Measurements from ENCODE around the gene PHEX.

The PHEX gene

DNA sequence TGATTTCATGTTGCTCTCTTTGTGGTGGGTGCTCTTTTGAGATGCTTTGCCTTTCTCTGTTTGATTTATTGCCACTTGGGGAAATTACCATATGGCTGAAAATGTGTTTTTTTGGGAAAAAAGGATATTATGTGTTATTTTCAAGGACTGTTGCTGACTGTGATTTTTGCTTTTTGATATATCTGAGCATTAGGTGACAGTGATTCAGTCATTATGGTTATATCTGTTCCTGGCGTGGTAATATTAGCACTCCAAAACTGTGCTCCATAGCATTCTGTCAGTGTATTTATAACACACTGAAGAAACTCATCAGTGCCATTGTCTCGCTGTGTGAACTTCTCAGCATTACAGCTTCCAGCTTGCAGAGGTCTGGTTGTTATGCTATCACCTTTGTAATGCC, 73.8 kb downstream of the PHEX start:
- DNase-seq (ENCODE audit: low read depth), result no peak

DNA sequence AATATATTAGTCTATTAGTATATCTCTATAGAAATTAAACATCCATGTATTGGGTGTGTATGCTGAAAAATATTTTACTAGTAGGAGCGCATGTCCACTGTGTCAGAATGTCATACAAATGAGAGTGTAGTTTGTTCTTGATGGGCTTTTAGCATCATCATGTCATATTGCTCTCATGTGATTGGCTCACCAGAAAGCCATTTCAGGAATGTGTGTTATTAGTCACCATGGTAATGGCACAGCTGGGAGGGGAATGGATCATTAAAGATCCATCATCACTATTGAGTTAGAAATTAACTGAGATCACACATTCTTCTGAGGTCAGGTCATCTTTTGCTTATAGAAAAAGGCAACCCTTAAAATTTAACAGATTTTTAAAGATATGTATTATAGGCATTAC, 77.3 kb downstream of the PHEX start:
- peak; percentile 46 for DNase-seq (ENCODE audit: low read depth)

DNA sequence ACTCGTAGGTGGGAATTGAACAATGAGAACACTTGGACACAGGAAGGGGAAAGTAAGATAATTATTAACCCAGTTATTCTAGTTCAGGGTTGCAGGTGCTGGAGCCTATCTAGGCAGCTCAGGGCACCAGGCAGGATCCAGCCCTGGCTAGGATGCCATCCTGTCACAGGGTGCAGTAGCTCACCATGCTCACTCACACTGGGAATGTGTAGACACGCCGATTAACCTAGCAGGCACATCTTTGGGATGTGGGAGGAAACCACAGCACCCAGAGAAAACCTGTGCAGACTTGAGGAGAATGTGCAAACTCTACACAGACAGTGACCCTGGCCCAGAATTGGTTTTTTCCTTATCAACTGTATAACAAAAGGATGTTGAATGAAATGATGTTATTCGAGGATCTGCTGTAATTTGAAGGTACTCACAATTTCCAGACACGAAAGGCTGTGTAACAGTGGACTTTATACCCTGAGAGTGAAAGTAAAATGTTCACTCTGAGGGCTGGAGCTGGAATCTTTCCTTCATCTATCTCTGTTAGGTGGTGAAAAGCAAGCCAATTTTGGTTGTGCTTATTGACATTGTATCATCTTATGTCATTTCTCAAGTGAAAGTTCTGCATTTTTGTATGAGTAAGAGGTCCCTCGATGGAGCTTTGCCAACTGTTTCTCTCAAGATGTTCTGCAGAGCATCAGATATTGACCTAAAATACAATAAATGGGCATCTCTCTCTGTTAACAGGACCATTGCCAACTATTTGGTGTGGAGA, 78.8 kb downstream of the PHEX start:
- no peak for DNase-seq (ENCODE audit: low read depth)

DNA sequence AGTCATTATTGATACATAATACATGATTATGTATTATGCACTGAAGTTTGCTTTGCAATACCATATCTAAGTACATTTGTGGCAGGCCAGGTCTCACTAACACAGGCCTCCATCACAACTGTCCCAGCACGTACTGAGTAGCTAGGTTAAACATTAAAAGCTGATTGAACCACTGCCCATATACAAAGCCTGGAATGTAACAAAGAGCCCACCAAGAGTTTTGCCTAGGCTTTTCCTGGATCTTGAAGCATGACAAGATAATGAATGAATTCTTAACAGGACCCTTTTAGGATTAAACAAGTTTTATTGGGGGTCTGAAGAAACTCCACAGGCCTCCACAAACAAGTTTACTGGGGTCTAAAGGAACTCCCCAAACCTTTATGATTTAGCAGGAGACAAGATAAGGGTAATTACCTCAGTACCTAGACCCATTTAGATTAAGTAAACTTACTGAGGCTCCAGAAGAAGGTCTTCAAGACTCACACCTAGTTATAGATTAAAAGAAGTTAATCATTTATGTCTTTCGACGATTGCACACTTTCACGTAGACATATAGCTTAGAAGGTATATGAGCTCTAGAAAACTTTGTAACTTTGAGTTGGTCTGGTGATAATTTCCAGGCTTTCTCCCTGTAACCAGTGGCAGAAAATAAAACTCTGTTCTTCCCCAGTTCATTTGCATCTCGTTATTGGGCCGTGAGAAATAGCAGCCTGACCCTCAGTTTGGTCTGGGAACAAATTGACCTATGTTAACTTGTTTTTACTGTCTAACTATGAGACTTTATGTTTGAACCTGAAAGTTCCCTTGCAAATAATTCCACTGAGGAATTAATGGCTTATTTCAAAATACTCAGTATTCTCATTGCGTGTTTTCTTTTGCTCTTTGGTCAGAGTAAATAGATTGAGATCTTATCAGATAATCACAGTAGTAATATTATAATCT, 84.8 kb downstream of the PHEX start:
- DNase-seq (ENCODE audit: low read depth), result no peak

- DNase-seq (ENCODE audit: low read depth), result no peak
Observed at GRCh38 chrX:22117633-22118032, 85.5 kb downstream of the PHEX start.

DNA sequence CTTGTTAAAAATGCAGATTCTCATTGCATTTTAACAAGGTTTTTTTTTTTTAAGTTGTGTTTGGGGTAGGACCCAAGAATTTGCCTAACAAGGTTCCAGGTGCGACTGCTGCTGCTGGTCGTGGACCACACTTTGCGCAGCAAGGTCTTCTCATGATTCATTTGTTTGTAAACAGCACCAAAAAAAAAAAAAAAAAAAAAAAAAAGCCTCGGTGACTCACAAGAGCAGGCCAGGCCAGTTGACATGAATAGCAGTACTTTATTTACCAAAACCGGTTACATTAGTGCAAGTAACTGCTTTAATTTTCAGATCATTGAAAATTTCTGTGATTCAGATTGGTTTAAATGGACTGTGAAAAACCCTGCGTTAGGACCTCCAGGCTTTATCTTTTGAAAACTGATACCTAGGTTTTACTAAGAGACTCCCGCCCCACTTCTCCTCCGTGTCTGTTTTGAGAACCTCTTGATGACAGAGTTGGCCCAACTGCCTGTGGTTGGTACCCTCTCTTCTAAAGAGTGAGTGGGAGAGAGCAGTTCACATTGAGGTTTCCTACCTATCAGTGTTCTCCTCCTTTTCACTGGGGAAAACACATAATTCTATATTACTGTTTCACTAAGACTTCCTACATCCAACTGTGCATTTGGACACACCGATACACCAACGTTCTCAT, 86.2 kb downstream of the PHEX start:
- no peak for DNase-seq (ENCODE audit: low read depth)

GRCh38 chrX:22121161-22121560, 89.0 kb downstream of the PHEX start:
- no peak for DNase-seq (ENCODE audit: low read depth)

GRCh38 chrX:22122510-22122909, 90.4 kb downstream of the PHEX start:
- DNase-seq (ENCODE audit: low read depth), result no peak

- no peak for DNase-seq (ENCODE audit: low read depth)
Observed at GRCh38 chrX:22124098-22124497, 92.0 kb downstream of the PHEX start.

DNA sequence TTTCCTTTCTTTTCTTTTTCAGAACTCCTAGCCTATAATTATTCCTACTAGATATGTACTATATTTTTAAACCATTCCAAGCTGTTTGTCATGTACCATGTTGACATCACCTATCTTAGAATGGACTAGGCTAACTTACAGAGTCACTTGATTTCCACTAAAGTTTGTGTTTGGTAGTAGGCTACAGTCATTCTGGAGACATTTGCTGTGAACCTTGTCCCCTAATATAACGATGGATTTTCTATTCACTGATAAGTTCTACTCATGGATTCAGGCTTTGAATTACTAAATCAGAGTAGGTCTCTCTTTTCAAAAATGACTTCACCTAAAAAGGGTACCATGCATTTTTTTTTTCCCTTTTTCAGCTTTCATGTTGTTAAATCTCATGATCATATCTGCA, 93.4 kb downstream of the PHEX start:
- DNase-seq (ENCODE audit: low read depth), result no peak

DNA sequence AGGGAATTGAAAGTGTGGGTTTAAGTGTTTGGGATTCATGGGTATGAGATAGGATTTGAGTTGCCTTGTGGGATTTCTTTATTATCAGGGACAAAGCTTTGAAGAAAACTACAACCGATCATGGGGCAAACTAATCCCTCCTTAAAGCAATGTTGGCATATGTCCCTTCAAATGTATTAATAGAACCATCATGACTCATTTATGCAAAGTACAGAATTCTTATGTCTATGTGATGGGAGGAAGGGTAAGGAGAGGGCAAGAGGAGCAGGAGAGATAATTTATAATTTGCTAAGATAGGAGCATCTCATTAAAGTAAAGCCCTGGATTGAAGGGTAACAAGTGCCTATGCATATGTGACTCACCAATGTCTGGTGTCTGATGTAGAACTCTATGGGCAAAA, 94.2 kb downstream of the PHEX start:
- no peak for DNase-seq (ENCODE audit: low read depth)

DNA sequence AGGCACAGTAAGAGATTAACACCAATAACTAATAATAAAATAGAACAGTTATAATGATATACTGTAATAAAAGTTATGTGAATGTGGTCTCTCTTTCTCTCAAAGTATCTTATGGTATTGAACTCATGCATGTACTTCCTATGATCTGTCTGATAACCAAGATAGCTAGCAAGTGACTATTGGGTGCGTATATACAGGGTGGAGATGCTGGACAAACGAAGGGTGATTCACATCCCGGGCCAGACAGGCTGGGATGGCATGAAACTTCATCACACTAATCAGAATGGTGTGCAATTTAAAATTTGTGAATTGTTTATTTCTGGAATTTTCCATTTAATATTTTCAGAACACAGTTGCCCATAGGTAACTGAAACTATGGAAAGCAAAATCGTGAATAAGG, 96.8 kb downstream of the PHEX start:
- DNase-seq (ENCODE audit: low read depth), result no peak

- DNase-seq (ENCODE audit: low read depth), result peak; percentile 36
Observed at GRCh38 chrX:22134681-22135080, 102.6 kb downstream of the PHEX start.

GRCh38 chrX:22135171-22135711, 103.1 kb downstream of the PHEX start:
- peak; percentile 18 for DNase-seq (ENCODE audit: low read depth)

DNA sequence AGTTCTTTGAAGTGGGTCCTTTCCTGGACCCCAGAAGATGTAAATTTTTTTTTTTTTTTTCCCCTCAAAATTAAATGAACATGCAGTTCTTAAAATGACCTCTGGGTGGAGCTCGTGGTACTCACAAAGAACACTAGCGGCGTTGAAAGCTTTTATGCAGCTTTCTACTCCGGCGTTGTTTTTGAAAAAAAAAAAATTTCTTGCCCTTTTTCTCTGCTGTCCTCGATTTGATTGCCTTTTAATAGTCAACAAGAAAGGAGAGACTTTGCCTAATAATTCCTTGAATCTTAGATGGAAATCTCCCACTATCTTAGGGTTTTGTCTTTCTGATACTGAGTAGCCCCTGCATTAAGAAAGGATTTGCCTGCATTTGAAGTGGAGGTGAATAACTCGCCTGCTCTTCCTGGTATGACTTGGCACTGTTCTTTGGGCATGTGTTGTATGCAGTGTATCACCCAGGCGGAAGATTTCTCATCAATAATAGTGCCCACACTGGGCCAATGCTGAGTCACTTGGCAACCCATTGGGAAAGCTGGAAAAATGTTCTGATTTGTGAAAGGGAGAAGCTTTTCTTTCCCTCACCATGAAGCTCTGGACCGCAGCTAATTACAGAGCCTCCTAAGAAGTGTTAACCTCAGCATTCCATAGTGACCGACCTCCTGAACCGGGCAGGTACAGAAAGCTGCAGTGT, 104.0 kb downstream of the PHEX start:
- DNase-seq (ENCODE audit: low read depth), result peak; percentile 23

GRCh38 chrX:22136711-22137110, 104.6 kb downstream of the PHEX start:
- no peak for DNase-seq (ENCODE audit: low read depth)

DNA sequence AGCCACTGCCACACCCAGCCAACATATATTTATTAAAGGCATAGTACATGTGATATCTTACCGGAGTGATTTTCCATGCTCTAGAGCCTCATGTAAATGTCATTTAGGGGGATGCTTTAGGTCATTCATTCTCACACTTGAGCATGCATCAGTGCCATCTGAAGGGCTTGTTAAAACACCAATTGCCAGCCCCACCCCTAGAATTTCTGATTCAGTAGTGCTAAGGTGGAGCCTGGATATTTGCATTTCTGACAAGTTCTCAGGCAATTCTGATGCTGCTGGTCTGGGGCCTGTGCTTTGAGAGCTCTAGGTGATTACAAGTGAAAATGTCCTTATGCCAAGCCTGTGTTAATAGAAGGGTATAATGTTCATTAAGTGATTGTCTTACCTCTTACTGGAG, 107.7 kb downstream of the PHEX start:
- DNase-seq (ENCODE audit: low read depth), result no peak

DNA sequence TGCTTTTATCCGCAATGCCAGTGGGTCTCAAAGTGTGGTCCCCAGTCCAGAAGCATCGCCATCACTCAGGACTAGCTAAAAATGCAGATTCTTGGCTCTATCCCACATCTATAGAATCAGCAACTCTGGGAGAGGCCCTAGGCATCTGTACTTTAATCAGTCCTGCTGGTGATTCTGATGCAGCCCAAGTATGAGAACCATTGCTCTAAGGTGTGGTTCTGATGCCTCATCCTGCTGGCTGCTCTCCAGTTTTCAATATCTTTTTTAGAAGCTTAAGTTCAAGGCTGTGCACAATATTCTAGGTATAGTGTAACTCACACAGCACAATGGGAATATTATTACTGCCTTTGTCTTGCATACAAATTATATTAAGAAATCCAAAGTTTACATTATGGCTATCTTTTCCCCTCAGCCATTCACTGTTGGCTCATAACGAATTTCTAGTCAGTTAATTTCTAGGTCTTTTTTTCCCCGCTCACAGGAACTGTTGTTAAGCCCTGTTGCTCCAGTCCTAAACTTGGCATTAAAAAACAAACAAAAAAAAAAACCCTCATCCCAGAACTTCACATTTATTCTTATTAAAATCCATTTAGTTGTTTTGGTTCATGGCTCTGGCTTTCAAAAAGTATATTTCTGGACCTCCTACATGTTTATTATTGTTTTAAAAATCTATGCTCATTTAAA, 109.1 kb downstream of the PHEX start:
- no peak for DNase-seq (ENCODE audit: low read depth)

DNA sequence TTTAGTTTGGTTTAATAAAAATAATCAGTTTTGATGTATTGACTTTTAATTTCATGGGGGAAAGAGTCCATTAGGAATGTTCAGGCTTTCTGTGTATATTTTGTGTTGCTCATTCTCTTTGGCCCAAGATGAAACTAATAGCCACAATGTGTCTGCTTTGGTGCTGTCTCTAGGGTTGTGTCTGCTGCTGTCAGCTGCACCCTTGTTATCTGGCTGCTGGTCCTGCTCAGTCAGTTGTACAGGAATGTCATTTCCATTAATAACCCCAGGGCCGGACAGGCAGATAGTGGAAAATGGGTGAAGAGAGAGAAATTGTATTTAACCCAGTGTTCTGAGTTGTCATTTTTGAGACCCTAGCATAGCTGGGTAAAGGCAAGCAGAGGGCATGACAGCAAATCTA, 115.1 kb downstream of the PHEX start:
- no peak for DNase-seq (ENCODE audit: low read depth)

DNA sequence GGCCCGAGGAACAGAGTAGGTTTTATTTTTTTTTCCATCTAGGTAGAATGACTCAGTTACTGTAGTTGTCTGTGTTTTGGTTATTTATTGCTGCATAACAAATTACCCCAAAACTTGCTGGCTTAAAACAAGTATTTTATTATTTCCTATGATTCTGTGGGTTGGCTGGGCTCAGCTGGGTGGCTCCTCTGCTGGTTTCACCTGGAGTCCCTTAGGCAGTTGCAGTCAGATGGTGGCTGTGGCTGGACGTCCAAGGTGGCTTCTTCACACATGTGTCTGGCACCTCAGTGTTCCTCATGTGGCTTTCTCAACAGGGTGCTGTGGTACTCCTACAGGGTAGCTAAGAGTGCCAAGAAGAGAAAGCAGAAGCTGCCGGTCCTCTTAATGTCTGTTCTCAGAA, 115.8 kb downstream of the PHEX start:
- no peak for DNase-seq (ENCODE audit: low read depth)

GRCh38 chrX:22148565-22148964, 116.4 kb downstream of the PHEX start:
- no peak for DNase-seq (ENCODE audit: low read depth)
